Measurements from ENCODE around the gene LRRC4.

LRRC4 gene

DNA sequence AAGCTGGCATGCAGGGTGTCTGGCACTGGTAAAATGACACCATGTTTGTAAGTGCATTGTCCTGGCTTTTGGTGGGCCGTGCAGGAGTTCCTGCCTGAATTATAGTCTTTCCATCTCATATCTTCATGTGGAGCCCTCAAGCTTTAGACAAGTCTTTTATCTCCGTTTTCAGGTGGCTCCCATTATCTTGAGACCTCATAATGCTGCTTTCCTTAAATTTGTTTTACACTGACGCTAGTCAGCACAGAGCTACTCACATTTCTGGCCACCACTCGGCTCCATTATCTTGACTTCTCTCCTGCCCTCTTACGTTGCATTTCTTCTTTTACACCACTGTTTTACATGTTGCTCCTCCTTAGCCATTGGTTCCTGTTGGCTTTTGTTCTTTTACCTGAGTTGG, 37.2 kb downstream of the LRRC4 start:
- ChIA-PET CTCF (interaction anchor here (0.6 to 0.7 kb wide), 2 partner anchors 16 to 365 kb away, joined by 3 to 4 read pairs; no protein-coding TSS in a partner anchor), POLR2A (no interaction called here)
- no peak overlapping the region for H3K4me3 ChIP-seq (ENCODE audit: low read depth, low read length)
- TF ChIP-seq IKZF3 (tag by site-specific recombination; IDR thresholded peaks at IDR 0.05) (no peak), ZNF830 (tag by site-specific recombination; IDR thresholded peaks at IDR 0.05; ENCODE audit: low read depth) (no peak), ZNF571 (tag by site-specific recombination; IDR thresholded peaks at IDR 0.05) (no peak), KLF7 (tag by site-specific recombination; IDR thresholded peaks at IDR 0.05; ENCODE audit: borderline replicate concordance) (no peak), ZNF585B (tag by site-specific recombination; IDR thresholded peaks at IDR 0.05) (no peak), ZNF274 (IDR thresholded peaks at IDR 0.05; ENCODE audit: low read length) (no peak), ZNF274 (tag by site-specific recombination; IDR thresholded peaks at IDR 0.05; ENCODE audit: borderline replicate concordance) (no peak)
- TF ChIP-seq, protein P1, sequence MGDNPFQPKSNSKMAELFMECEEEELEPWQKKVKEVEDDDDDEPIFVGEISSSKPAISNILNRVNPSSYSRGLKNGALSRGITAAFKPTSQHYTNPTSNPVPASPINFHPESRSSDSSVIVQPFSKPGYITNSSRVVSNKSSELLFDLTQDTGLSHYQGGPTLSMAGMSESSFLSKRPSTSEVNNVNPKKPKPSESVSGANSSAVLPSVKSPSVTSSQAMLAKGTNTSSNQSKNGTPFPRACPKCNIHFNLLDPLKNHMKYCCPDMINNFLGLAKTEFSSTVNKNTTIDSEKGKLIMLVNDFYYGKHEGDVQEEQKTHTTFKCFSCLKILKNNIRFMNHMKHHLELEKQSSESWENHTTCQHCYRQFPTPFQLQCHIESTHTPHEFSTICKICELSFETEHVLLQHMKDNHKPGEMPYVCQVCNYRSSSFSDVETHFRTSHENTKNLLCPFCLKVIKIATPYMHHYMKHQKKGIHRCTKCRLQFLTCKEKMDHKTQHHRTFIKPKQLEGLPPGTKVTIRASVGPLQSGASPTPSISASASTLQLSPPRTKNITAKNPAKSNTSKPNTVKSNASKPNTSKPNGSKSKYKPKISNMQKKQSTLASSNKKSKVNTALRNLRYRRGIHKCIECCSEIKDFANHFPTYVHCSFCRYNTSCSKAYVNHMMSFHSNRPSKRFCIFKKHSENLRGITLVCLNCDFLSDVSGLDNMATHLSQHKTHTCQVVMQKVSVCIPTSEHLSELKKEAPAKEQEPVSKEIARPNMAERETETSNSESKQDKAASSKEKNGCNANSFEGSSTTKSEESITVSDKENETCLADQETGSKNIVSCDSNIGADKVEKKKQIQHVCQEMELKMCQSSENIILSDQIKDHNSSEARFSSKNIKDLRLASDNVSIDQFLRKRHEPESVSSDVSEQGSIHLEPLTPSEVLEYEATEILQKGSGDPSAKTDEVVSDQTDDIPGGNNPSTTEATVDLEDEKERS (tag by site-specific recombination; IDR thresholded peaks at IDR 0.05) = no peak
- TF ChIP-seq, protein P2, sequence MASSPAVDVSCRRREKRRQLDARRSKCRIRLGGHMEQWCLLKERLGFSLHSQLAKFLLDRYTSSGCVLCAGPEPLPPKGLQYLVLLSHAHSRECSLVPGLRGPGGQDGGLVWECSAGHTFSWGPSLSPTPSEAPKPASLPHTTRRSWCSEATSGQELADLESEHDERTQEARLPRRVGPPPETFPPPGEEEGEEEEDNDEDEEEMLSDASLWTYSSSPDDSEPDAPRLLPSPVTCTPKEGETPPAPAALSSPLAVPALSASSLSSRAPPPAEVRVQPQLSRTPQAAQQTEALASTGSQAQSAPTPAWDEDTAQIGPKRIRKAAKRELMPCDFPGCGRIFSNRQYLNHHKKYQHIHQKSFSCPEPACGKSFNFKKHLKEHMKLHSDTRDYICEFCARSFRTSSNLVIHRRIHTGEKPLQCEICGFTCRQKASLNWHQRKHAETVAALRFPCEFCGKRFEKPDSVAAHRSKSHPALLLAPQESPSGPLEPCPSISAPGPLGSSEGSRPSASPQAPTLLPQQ (tag by site-specific recombination; IDR thresholded peaks at IDR 0.05) = no peak
- TF ChIP-seq, protein P3, sequence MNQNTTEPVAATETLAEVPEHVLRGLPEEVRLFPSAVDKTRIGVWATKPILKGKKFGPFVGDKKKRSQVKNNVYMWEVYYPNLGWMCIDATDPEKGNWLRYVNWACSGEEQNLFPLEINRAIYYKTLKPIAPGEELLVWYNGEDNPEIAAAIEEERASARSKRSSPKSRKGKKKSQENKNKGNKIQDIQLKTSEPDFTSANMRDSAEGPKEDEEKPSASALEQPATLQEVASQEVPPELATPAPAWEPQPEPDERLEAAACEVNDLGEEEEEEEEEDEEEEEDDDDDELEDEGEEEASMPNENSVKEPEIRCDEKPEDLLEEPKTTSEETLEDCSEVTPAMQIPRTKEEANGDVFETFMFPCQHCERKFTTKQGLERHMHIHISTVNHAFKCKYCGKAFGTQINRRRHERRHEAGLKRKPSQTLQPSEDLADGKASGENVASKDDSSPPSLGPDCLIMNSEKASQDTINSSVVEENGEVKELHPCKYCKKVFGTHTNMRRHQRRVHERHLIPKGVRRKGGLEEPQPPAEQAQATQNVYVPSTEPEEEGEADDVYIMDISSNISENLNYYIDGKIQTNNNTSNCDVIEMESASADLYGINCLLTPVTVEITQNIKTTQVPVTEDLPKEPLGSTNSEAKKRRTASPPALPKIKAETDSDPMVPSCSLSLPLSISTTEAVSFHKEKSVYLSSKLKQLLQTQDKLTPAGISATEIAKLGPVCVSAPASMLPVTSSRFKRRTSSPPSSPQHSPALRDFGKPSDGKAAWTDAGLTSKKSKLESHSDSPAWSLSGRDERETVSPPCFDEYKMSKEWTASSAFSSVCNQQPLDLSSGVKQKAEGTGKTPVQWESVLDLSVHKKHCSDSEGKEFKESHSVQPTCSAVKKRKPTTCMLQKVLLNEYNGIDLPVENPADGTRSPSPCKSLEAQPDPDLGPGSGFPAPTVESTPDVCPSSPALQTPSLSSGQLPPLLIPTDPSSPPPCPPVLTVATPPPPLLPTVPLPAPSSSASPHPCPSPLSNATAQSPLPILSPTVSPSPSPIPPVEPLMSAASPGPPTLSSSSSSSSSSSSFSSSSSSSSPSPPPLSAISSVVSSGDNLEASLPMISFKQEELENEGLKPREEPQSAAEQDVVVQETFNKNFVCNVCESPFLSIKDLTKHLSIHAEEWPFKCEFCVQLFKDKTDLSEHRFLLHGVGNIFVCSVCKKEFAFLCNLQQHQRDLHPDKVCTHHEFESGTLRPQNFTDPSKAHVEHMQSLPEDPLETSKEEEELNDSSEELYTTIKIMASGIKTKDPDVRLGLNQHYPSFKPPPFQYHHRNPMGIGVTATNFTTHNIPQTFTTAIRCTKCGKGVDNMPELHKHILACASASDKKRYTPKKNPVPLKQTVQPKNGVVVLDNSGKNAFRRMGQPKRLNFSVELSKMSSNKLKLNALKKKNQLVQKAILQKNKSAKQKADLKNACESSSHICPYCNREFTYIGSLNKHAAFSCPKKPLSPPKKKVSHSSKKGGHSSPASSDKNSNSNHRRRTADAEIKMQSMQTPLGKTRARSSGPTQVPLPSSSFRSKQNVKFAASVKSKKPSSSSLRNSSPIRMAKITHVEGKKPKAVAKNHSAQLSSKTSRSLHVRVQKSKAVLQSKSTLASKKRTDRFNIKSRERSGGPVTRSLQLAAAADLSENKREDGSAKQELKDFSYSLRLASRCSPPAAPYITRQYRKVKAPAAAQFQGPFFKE (tag by site-specific recombination; IDR thresholded peaks at IDR 0.05; ENCODE audit: borderline replicate concordance) = no peak
- TF ChIP-seq, protein P4, sequence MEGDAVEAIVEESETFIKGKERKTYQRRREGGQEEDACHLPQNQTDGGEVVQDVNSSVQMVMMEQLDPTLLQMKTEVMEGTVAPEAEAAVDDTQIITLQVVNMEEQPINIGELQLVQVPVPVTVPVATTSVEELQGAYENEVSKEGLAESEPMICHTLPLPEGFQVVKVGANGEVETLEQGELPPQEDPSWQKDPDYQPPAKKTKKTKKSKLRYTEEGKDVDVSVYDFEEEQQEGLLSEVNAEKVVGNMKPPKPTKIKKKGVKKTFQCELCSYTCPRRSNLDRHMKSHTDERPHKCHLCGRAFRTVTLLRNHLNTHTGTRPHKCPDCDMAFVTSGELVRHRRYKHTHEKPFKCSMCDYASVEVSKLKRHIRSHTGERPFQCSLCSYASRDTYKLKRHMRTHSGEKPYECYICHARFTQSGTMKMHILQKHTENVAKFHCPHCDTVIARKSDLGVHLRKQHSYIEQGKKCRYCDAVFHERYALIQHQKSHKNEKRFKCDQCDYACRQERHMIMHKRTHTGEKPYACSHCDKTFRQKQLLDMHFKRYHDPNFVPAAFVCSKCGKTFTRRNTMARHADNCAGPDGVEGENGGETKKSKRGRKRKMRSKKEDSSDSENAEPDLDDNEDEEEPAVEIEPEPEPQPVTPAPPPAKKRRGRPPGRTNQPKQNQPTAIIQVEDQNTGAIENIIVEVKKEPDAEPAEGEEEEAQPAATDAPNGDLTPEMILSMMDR (tag by site-specific recombination; IDR thresholded peaks at IDR 0.05) = no peak
- TF ChIP-seq, protein P5, sequence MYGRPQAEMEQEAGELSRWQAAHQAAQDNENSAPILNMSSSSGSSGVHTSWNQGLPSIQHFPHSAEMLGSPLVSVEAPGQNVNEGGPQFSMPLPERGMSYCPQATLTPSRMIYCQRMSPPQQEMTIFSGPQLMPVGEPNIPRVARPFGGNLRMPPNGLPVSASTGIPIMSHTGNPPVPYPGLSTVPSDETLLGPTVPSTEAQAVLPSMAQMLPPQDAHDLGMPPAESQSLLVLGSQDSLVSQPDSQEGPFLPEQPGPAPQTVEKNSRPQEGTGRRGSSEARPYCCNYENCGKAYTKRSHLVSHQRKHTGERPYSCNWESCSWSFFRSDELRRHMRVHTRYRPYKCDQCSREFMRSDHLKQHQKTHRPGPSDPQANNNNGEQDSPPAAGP (tag by site-specific recombination; IDR thresholded peaks at IDR 0.05) = no peak
- TF ChIP-seq, protein P6, sequence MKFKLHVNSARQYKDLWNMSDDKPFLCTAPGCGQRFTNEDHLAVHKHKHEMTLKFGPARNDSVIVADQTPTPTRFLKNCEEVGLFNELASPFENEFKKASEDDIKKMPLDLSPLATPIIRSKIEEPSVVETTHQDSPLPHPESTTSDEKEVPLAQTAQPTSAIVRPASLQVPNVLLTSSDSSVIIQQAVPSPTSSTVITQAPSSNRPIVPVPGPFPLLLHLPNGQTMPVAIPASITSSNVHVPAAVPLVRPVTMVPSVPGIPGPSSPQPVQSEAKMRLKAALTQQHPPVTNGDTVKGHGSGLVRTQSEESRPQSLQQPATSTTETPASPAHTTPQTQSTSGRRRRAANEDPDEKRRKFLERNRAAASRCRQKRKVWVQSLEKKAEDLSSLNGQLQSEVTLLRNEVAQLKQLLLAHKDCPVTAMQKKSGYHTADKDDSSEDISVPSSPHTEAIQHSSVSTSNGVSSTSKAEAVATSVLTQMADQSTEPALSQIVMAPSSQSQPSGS (tag by site-specific recombination; IDR thresholded peaks at IDR 0.05; ENCODE audit: low read depth) = no peak
- TF ChIP-seq, protein P7, sequence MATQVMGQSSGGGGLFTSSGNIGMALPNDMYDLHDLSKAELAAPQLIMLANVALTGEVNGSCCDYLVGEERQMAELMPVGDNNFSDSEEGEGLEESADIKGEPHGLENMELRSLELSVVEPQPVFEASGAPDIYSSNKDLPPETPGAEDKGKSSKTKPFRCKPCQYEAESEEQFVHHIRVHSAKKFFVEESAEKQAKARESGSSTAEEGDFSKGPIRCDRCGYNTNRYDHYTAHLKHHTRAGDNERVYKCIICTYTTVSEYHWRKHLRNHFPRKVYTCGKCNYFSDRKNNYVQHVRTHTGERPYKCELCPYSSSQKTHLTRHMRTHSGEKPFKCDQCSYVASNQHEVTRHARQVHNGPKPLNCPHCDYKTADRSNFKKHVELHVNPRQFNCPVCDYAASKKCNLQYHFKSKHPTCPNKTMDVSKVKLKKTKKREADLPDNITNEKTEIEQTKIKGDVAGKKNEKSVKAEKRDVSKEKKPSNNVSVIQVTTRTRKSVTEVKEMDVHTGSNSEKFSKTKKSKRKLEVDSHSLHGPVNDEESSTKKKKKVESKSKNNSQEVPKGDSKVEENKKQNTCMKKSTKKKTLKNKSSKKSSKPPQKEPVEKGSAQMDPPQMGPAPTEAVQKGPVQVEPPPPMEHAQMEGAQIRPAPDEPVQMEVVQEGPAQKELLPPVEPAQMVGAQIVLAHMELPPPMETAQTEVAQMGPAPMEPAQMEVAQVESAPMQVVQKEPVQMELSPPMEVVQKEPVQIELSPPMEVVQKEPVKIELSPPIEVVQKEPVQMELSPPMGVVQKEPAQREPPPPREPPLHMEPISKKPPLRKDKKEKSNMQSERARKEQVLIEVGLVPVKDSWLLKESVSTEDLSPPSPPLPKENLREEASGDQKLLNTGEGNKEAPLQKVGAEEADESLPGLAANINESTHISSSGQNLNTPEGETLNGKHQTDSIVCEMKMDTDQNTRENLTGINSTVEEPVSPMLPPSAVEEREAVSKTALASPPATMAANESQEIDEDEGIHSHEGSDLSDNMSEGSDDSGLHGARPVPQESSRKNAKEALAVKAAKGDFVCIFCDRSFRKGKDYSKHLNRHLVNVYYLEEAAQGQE (tag by site-specific recombination; IDR thresholded peaks at IDR 0.05) = no peak

More for the DNA sequence above, 37.2 kb downstream of the LRRC4 start:
- no peaks in the 10 kb centered on the region for H3K4me1 ChIP-seq (ENCODE audit: control insufficient read depth, insufficient read depth, low read length)
- peaks cover 0 to 23% of the 10 kb centered on the region in 2 experiments; a peak in 1 of 3 replicates for H3K36me3 ChIP-seq (ENCODE audit: control insufficient read depth in 2 of 2, insufficient read depth in 1 of 2, low read length in 2 of 2)
- no peaks in the 10 kb centered on the region for H3K9me3 ChIP-seq (ENCODE audit: control insufficient read depth, insufficient read depth, low read depth, low read length)
- H3K27ac ChIP-seq (ENCODE audit: extremely low read depth, low read depth, low read length) = no peak overlapping the region

Measured in HEK293 (cell line).